Astrocyte (in vitro differentiated cells and primary cell): ENCODE data around the gene CTNNA3. TPM values are rescaled to one million over a fixed set of nuclear protein-coding genes. Genes with fewer than 3 reads are reported as not detected.

Experiments used
- DNase-seq: peaks from one replicate; pipeline ENCODE4 v3.0.0-alpha.2; 2010; ENCODE audit warnings: low read depth
- FAIRE-seq: peaks from 2 replicates; lab custom pipeline; 2011; peaks lifted over from hg19 to GRCh38; lab: Jason Lieb, UNC
- H2AFZ ChIP-seq: 2 replicates; pipeline ENCODE4 v1.6.0; 2012; ENCODE audit warnings: low read depth, low read length, inconsistent platforms
- H3K27ac ChIP-seq: 2 replicates; pipeline ENCODE4 v1.5.1; 2011; ENCODE audit warnings: low read depth, low read length, inconsistent platforms
- H3K27me3 ChIP-seq: 2 replicates; pipeline ENCODE4 v1.6.0; 2011; ENCODE audit warnings: low read length, inconsistent platforms; ENCODE audit not compliant: insufficient read depth
- H3K36me3 ChIP-seq: 2 replicates; pipeline ENCODE4 v1.5.1; 2011; ENCODE audit warnings: low read length, inconsistent platforms; ENCODE audit not compliant: insufficient read depth
- H3K4me1 ChIP-seq: 2 replicates; pipeline ENCODE4 v1.5.1; 2011; ENCODE audit warnings: low read length, inconsistent platforms; ENCODE audit not compliant: insufficient read depth
- H3K4me2 ChIP-seq: 2 replicates; pipeline ENCODE4 v1.6.0; 2012; ENCODE audit warnings: low read length, inconsistent platforms
- H3K4me3 ChIP-seq: 2 replicates; pipeline ENCODE4 v1.5.1; 2011; ENCODE audit warnings: low read depth, mild to moderate bottlenecking, low read length, inconsistent platforms; ENCODE audit not compliant: insufficient read depth
- H3K79me2 ChIP-seq: 2 replicates; pipeline ENCODE4 v1.6.0; 2012; ENCODE audit warnings: mild to moderate bottlenecking, low read length, inconsistent platforms; ENCODE audit not compliant: insufficient read depth
- H3K9ac ChIP-seq: 2 replicates; pipeline ENCODE4 v1.6.0; 2012; ENCODE audit warnings: mild to moderate bottlenecking, low read length, inconsistent platforms
- H3K9me3 ChIP-seq: 2 replicates; pipeline ENCODE4 v1.5.1; 2012; ENCODE audit warnings: low read depth, mild to moderate bottlenecking, low read length, inconsistent platforms; ENCODE audit not compliant: insufficient read depth
- H4K20me1 ChIP-seq: 2 replicates; pipeline ENCODE4 v1.6.0; 2012; ENCODE audit warnings: low read length, inconsistent platforms; ENCODE audit not compliant: insufficient read depth
- H3K27ac Mint-ChIP-seq: one replicate; pipeline ENCODE4 v1.8.0; 2021; ENCODE audit warnings: mild to moderate bottlenecking, mixed read lengths; ENCODE audit not compliant: unreplicated experiment
- H3K27me3 Mint-ChIP-seq: one replicate; pipeline ENCODE4 v1.8.0; 2021; ENCODE audit warnings: low read depth, mixed read lengths; ENCODE audit not compliant: unreplicated experiment
- H3K36me3 Mint-ChIP-seq: one replicate; pipeline ENCODE4 v1.8.0; 2021; ENCODE audit warnings: low read depth, mixed read lengths; ENCODE audit not compliant: unreplicated experiment
- H3K4me1 Mint-ChIP-seq: one replicate; pipeline ENCODE4 v1.8.0; 2021; ENCODE audit warnings: low read depth, mixed read lengths; ENCODE audit not compliant: unreplicated experiment
- H3K4me3 Mint-ChIP-seq: one replicate; pipeline ENCODE4 v1.8.0; 2021; ENCODE audit warnings: mild to moderate bottlenecking, moderate library complexity, mixed read lengths; ENCODE audit not compliant: unreplicated experiment
- H3K9me3 Mint-ChIP-seq: one replicate; pipeline ENCODE4 v1.8.0; 2021; ENCODE audit warnings: mild to moderate bottlenecking, mixed read lengths; ENCODE audit not compliant: unreplicated experiment
- CTCF ChIP-seq: IDR thresholded peaks from 2 replicates; pipeline ENCODE4 v1.5.1; 2011; ENCODE audit warnings: low read depth, mild to moderate bottlenecking, inconsistent platforms, low read length, moderate library complexity; ENCODE audit not compliant: insufficient read depth
- EZH2 ChIP-seq: IDR thresholded peaks from 2 replicates; pipeline ENCODE4 v1.6.1; 2012; ENCODE audit warnings: mild to moderate bottlenecking, low read length, inconsistent platforms; ENCODE audit not compliant: insufficient read depth
- total RNA-seq: library from RNA; stranded (reverse); gene quantifications from 2 replicates; pipeline ENCODE4 v1.2.1, GENCODE V29; 2021

CTNNA3 gene
- total RNA-seq, 1 donor from 2014 or later: 0.73 TPM

GRCh38 chr10:66440568-66440967, 1255.4 kb downstream of the CTNNA3 start:
- DNase-seq (no peak), FAIRE-seq (no peak)
- no peaks in the 10 kb centered on the region for H3K79me2 ChIP-seq

GRCh38 chr10:66414943-66415342, 1281.1 kb downstream of the CTNNA3 start:
- Histone ChIP-seq H3K27me3 (no peaks in the 10 kb centered on the region), H3K79me2 (no peaks in the 10 kb centered on the region), H3K9ac (no peak overlapping the region), H3K9me3 (peaks cover 5% of the 10 kb centered on the region), H3K4me1 (no peaks in the 10 kb centered on the region), H3K4me3 (no peak overlapping the region), H3K27ac (no peak overlapping the region), H4K20me1 (no peaks in the 10 kb centered on the region), H3K36me3 (no peaks in the 10 kb centered on the region), H2AFZ (no peak overlapping the region), H3K4me2 (no peak overlapping the region)
- no peak overlapping the region for H3K4me3 Mint-ChIP-seq
- TF ChIP-seq CTCF (no peak), EZH2 (no peak)
- H3K4me1 Mint-ChIP-seq: no peaks in the 10 kb centered on the region
- DNase-seq (no peak), FAIRE-seq (no peak)
- no peaks in the 10 kb centered on the region for H3K36me3 Mint-ChIP-seq
- no peaks in the 10 kb centered on the region for H3K27me3 Mint-ChIP-seq
- no peaks in the 10 kb centered on the region for H3K9me3 Mint-ChIP-seq
- no peak overlapping the region for H3K27ac Mint-ChIP-seq

More at GRCh38 chr10:66440568-66440967, 1255.4 kb downstream of the CTNNA3 start:
- Histone ChIP-seq H3K9me3 (no peaks in the 10 kb centered on the region), H3K27ac (no peak overlapping the region), H3K27me3 (no peaks in the 10 kb centered on the region), H3K9ac (no peak overlapping the region), H3K4me1 (no peaks in the 10 kb centered on the region), H3K4me2 (no peak overlapping the region), H4K20me1 (no peaks in the 10 kb centered on the region), H2AFZ (no peak overlapping the region), H3K36me3 (no peaks in the 10 kb centered on the region), H3K4me3 (no peak overlapping the region)
- Mint-ChIP-seq H3K27me3 (no peaks in the 10 kb centered on the region), H3K9me3 (peaks cover 7% of the 10 kb centered on the region), H3K4me1 (no peaks in the 10 kb centered on the region), H3K27ac (no peak overlapping the region), H3K4me3 (no peak overlapping the region), H3K36me3 (no peaks in the 10 kb centered on the region)
- no peak for TF ChIP-seq CTCF
- no peak for TF ChIP-seq EZH2

DNA sequence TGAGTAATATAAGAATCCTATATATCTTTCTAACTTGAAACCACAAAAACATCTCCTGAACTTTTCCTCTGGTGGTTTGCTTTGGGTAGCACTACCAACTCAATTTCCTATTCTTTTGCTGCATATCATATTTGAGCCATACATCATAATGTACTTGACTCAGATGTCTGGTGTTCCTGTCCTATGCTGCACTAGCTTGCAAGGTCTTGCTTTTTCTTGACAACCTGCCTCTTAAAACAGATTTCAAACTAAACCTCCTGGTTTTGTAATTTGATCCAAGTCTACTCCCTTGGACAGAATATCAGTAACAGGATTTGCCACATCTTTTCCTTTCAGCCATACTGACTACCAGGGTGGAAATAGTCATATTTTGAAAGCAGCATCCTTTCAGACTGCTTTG, 1290.4 kb downstream of the CTNNA3 start:
- Mint-ChIP-seq H3K27ac (no peak overlapping the region), H3K9me3 (no peaks in the 10 kb centered on the region), H3K4me1 (no peaks in the 10 kb centered on the region), H3K4me3 (no peak overlapping the region), H3K27me3 (no peaks in the 10 kb centered on the region), H3K36me3 (no peaks in the 10 kb centered on the region)
- FAIRE-seq (no peak), DNase-seq (no peak)
- no peaks in the 10 kb centered on the region for H3K79me2 ChIP-seq
- no peak overlapping the region for H3K27ac ChIP-seq
- H3K4me3 ChIP-seq: no peak overlapping the region
- H3K4me1 ChIP-seq: no peaks in the 10 kb centered on the region
- H3K36me3 ChIP-seq: no peaks in the 10 kb centered on the region
- no peaks in the 10 kb centered on the region for H4K20me1 ChIP-seq
- H3K9ac ChIP-seq: no peak overlapping the region
- H2AFZ ChIP-seq: no peak overlapping the region
- no peak overlapping the region for H3K4me2 ChIP-seq
- TF ChIP-seq EZH2: no peak
- no peak for TF ChIP-seq CTCF
- no peaks in the 10 kb centered on the region for H3K9me3 ChIP-seq
- H3K27me3 ChIP-seq: no peaks in the 10 kb centered on the region
